Activated CD4-positive, alpha-beta memory T cell treated with anti-CD3 and anti-CD28 coated beads for 36 hours (primary cell): ENCODE data around the gene KCND3. TPM values are rescaled to one million over a fixed set of nuclear protein-coding genes. Genes with fewer than 3 reads are reported as not detected.

Source experiments
- CTCF ChIA-PET: fragments of 350-600 bp; sonication (Branson Sonifier 250); formaldehyde crosslinking; loops from one replicate; lab custom pipeline; 2021; ENCODE audit warnings: antibody characterized with exemption, inconsistent platforms; lab: Charles Lee
- POLR2A ChIA-PET: fragments of 350-600 bp; sonication (Branson Sonifier 250); formaldehyde crosslinking; loops from one replicate; lab custom pipeline; 2021; ENCODE audit warnings: antibody characterized with exemption; lab: Charles Lee
- DNase-seq: peaks from one replicate; pipeline ENCODE4 v3.0.0-alpha.2; 2020
- H3K27ac Mint-ChIP-seq: one replicate; pipeline ENCODE4 v1.8.0; 2021; ENCODE audit warnings: mixed read lengths
- H3K27me3 Mint-ChIP-seq: one replicate; pipeline ENCODE4 v1.8.0; 2021; ENCODE audit warnings: mixed read lengths
- H3K36me3 Mint-ChIP-seq: one replicate; pipeline ENCODE4 v1.8.0; 2021; ENCODE audit warnings: mixed read lengths
- H3K4me1 Mint-ChIP-seq: one replicate; pipeline ENCODE4 v1.8.0; 2021; ENCODE audit warnings: low read depth, mixed read lengths
- H3K4me3 Mint-ChIP-seq: one replicate; pipeline ENCODE4 v1.8.0; 2021; ENCODE audit warnings: mild to moderate bottlenecking, mixed read lengths
- H3K9me3 Mint-ChIP-seq: one replicate; pipeline ENCODE4 v1.8.0; 2021; ENCODE audit warnings: mixed read lengths
- intact Hi-C: fragments of 100-400 bp; cut with micrococcal nuclease; formaldehyde crosslinking; loops from one replicate; pipeline ENCODE4 v1.15.1; 2023
- total RNA-seq, 2 experiments: library from RNA; stranded (reverse); gene quantifications; one replicate each; pipeline ENCODE4 v1.2.3, GENCODE V29; 2021

The KCND3 gene
- total RNA-seq, 2 experiments from 2014 or later, result not detected

DNA sequence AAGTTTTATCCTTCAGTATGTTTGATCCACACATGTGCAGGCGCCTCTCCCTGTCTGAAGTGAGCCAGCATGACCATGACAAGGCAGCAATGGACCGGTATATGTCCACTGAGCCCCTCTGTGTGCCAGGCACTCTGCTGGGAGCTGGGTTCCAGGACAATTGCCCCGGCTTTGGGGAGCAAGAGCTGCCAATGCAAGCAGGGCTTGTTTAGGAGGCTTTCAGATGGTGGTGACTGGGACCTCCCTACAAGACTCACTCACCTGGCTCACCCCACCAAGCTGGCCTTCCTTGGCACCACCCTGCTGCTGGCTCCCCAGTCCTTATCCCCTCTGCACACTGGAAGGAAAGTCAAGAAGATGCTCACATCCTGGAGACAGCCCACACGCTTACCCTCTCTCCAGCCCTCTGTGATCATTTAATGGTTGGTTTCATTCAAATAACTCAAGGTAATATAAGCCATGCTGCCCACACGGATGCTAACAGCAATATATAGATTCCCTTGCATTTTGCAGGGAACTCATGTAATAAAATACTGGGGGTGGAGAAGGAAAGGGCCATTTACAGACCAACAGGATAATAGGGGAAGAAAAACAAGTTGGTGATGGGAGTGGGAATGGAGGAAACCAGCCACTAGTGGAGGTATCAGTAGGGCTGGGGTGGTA lies 23.6 kb downstream of the KCND3 start:
- DNase-seq, result no peak
- H3K36me3 Mint-ChIP-seq, result no peaks in the 10 kb centered on the region
- ChIA-PET CTCF (interaction anchor here (1.1 kb wide), 1 partner anchor 61 kb away, joined by 4 read pairs; no protein-coding TSS in a partner anchor), POLR2A (no interaction called here)
- H3K4me1 Mint-ChIP-seq, result no peaks in the 10 kb centered on the region
- peaks cover 29% of the 10 kb centered on the region for H3K27me3 Mint-ChIP-seq
- no peak overlapping the region for H3K4me3 Mint-ChIP-seq
- no peak overlapping the region for H3K27ac Mint-ChIP-seq
- H3K9me3 Mint-ChIP-seq, result no peaks in the 10 kb centered on the region
- intact Hi-C loops, result no loop called here

DNA sequence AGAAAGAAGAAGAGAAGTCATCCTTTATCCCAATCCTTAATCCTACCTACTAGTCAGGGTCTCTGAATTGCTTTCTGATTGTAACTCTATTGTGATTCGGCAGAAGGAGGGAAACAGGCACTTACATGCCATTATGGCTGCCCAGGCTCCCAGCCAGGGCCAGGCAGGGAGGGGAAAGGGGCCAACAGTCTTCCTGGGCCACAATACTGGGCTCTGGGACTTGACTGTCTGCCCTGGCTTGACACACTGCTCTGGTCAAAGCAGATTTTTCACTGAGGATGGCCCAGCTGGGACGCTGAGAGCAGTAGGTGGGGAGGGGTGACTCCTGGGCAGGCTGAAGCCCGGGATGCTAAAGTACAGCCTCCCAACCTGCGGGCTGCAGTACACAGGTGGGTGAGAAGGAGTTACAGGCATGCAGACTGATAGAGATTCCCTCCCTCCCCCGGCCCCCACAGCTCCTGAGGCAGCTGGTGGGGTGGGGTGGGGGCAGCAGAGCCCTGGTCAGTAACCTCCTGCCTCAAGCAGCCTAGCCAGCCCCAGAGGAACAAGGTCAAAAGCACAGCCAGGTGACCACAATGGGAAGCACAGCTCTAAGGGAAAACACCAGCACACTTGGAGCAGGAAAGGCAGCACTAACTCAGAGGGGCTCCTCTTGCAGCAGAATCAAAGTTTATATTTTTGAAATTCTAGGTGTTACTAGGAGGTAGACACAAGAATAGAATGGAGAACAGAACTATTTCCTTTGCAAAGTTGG lies 25.3 kb downstream of the KCND3 start:
- no peak overlapping the region for H3K4me3 Mint-ChIP-seq
- DNase-seq, result no peak
- CTCF ChIA-PET, result no interaction called here
- POLR2A ChIA-PET, result no interaction called here
- no peaks in the 10 kb centered on the region for H3K36me3 Mint-ChIP-seq
- no peaks in the 10 kb centered on the region for H3K4me1 Mint-ChIP-seq
- H3K9me3 Mint-ChIP-seq, result no peaks in the 10 kb centered on the region
- intact Hi-C loops, result no loop called here
- H3K27me3 Mint-ChIP-seq, result peaks cover 23% of the 10 kb centered on the region
- no peak overlapping the region for H3K27ac Mint-ChIP-seq

DNA sequence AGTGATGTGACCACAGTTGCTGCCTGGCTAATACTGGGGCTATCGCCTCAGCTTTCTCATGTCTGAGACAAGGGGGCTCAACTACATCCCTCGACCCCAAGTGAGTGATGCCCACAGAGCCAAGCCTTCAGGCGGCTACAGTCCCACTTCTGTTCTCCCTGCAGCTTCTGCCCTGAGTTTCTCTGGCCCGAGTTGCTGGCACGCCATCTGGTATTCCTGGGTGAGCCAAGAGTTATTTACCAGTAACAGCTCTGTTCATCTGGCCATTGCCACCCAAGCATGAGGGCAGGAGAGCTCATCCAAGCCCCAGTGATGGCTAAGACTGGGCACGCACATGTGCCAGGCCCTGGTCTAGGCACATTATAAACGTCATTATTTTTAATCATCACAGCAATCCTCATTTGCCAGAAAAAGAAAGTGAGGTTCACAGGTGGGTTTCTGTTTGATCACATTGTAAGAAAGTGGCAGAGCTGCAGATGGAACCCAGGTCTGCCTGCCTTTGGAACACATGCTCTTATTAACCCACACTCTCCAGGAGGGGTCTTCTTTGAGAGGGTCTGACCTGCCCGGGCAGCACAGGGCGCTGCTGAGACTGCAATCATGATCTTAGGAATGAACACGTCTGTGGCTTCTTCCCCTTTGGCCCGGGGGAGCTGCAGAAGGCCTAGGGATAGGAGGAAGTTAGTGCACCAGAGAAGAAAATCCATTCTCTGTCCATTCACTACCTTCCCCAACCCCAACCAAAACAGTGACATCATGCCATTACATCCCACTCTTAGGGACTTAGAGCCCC lies 27.5 kb downstream of the KCND3 start:
- Mint-ChIP-seq H3K4me1 (no peaks in the 10 kb centered on the region), H3K27ac (no peak overlapping the region), H3K27me3 (peaks cover 16% of the 10 kb centered on the region), H3K4me3 (no peak overlapping the region), H3K36me3 (no peaks in the 10 kb centered on the region), H3K9me3 (no peaks in the 10 kb centered on the region)
- intact Hi-C loops, result no loop called here
- CTCF ChIA-PET, result no interaction called here
- no peak for DNase-seq
- POLR2A ChIA-PET, result no interaction called here

DNA sequence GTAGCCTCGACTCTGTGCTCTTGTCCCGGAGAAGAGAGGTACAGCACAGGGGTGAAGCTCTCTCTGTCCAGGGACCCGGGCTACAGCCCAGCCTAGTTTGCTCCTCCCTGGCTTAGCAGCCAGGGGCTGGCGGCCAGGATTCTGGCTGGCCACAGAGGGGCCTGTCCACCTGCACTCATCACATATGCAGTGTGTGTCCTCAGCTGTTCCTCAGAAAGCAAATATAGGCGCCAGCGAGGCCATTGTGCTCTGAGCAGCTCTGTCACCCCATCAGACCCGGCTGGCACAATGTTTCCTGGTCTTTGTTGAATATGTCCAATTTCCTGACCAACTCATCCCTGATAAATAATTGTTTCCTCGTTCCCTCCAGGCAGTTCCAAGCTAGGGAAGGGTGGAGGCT lies 28.5 kb downstream of the KCND3 start:
- no peak overlapping the region for H3K4me3 Mint-ChIP-seq
- H3K27me3 Mint-ChIP-seq, result peaks cover 18% of the 10 kb centered on the region
- no peak for DNase-seq
- POLR2A ChIA-PET, result no interaction called here
- no peaks in the 10 kb centered on the region for H3K4me1 Mint-ChIP-seq
- no peak overlapping the region for H3K27ac Mint-ChIP-seq
- H3K9me3 Mint-ChIP-seq, result no peaks in the 10 kb centered on the region
- H3K36me3 Mint-ChIP-seq, result no peaks in the 10 kb centered on the region
- CTCF ChIA-PET, result no interaction called here
- intact Hi-C loops, result no loop called here

DNA sequence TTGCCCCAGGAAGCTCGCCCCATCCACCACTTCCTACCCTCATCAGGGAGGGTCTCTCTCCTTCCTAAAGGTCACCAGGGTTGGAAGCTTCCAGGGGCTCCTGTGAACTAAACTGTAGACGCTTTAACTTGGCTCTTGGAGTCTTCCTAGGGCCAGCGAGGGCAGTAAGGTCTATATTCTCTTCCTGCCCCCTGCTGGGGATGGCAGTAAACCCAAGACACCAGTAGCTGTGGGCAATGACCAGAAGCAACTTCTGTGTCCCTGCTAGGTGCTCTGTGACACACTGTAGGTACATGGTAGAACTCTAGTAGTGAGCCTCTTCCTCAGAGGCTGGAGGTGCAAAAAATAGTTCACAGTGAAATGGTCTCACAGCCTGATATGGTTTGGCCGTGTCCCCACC lies 30.0 kb downstream of the KCND3 start:
- CTCF ChIA-PET, result no interaction called here
- H3K36me3 Mint-ChIP-seq, result no peaks in the 10 kb centered on the region
- intact Hi-C loops, result no loop called here
- H3K9me3 Mint-ChIP-seq, result no peaks in the 10 kb centered on the region
- H3K27ac Mint-ChIP-seq, result no peak overlapping the region
- peaks cover 18% of the 10 kb centered on the region for H3K27me3 Mint-ChIP-seq
- POLR2A ChIA-PET, result no interaction called here
- no peak overlapping the region for H3K4me3 Mint-ChIP-seq
- no peak for DNase-seq
- no peaks in the 10 kb centered on the region for H3K4me1 Mint-ChIP-seq

DNA sequence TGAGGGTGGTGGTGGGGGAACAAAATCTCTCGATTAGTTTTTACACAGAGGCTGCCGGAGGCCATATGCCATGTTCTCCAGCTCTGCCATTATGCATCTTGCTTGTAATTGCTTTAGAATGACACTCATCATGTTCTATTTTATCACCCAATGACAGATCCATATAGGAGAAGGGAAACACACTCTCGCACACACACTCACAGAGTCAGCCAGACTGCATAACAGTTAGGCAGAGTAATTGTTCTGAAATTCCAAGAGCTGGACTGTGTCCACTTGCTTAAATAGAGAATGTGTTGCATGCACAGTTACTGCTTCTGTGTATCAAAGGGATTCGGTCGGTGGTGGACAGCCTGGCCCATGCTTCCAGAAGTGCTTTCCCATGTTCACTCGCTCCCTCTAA lies 30.6 kb downstream of the KCND3 start:
- DNase-seq, result no peak
- Mint-ChIP-seq H3K4me3 (no peak overlapping the region), H3K4me1 (no peaks in the 10 kb centered on the region), H3K27ac (no peak overlapping the region), H3K27me3 (peaks cover 17% of the 10 kb centered on the region), H3K9me3 (no peaks in the 10 kb centered on the region), H3K36me3 (no peaks in the 10 kb centered on the region)
- ChIA-PET POLR2A (no interaction called here), CTCF (no interaction called here)
- intact Hi-C loops, result no loop called here

DNA sequence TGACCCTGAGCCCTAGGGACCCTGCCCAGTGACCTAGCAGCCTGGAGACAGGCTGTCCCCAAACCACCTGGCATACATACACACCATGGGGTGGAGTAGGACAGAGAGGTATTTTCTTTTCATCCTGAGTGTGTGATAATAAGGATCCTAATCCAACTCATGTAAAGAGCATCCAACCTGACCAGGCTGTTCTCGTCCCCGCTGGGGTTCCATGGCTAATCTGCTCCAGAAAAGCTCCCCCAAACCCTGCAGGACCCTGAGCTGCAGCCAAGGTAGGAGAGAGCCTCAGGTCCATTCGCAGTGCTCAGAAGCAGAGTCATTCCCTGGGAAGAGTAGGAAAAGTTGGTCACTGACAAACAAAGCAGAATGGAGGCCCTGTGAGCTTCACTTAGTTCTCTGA lies 31.4 kb downstream of the KCND3 start:
- H3K4me1 Mint-ChIP-seq, result no peaks in the 10 kb centered on the region
- H3K36me3 Mint-ChIP-seq, result no peaks in the 10 kb centered on the region
- intact Hi-C loops, result no loop called here
- H3K9me3 Mint-ChIP-seq, result no peaks in the 10 kb centered on the region
- DNase-seq, result no peak
- no peak overlapping the region for H3K27ac Mint-ChIP-seq
- POLR2A ChIA-PET, result no interaction called here
- no peak overlapping the region for H3K4me3 Mint-ChIP-seq
- CTCF ChIA-PET, result no interaction called here
- peaks cover 15% of the 10 kb centered on the region for H3K27me3 Mint-ChIP-seq

DNA sequence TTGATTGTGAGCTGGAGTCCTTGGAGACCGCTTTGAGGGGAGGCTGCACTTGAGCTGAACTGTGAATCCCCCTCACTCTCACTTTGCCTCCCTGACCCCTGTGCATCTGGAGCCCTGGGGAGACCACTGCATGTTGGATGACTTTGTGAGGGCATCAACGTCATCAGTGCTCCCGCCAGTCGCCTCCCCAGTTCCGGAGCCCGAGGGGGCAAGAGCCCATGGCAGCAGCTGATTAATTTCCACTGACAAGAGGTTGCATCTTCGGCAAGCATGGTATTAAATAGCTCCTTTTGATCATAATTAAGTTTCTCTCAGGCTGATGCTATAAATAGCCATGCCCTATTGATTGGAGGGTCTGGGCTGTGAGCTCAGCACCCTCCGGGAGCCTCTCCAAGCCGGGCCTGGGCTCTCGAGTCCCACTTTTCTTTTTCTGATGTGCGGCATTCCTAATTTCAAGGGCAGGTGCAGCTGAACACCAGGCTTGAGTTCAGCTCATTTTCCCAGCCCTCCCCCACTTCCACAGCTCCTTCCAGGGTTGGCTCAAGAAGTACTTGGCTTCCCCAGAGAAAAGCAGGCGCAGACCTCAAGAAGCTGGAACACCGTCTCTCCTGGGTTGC lies 33.2 kb downstream of the KCND3 start:
- intact Hi-C loops, result no loop called here
- H3K36me3 Mint-ChIP-seq, result no peaks in the 10 kb centered on the region
- H3K4me3 Mint-ChIP-seq, result no peak overlapping the region
- peaks cover 20% of the 10 kb centered on the region for H3K27me3 Mint-ChIP-seq
- no peaks in the 10 kb centered on the region for H3K9me3 Mint-ChIP-seq
- no peaks in the 10 kb centered on the region for H3K4me1 Mint-ChIP-seq
- POLR2A ChIA-PET, result no interaction called here
- H3K27ac Mint-ChIP-seq, result no peak overlapping the region
- CTCF ChIA-PET, result no interaction called here
- DNase-seq, result no peak

DNA sequence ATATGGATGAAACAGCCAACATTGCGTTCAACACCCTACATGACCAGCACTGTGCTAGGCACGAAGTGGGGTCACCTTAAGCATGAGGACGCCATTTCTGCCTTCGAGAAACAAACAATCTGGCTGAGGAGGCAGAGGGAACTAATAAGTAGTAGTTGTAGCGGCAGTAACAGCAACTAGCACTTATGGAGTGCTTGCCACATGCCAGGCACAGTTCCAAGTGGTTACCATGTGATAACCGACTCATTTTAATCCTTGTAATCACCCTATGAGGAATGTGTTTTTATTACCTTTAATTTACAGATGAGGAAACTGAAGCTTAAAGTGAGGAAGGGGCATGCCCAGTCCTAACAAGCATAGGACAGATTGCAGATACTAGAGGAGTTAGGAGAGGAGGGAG lies 33.7 kb downstream of the KCND3 start:
- intact Hi-C loops, result no loop called here
- H3K36me3 Mint-ChIP-seq, result no peaks in the 10 kb centered on the region

DNA sequence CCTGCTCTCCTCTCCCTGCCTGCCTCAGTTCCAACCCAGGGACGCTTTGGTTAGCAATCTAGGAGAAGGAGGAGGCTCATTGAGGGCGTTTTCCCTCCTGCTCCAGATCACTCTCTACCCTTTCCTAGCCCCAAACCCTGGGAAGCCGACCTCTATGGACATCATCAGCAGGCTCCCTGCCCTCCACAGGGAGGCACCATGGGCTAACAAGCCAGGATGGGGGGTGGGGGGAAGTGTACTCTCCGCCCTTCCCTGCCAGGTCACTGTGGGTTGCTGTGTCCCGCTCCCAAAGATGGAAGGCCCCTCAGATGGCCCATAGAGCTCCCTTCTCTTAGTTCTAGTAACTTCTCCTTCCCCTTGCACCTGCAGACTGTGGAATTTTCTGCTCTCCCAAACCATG lies 35.7 kb downstream of the KCND3 start:
- intact Hi-C loops, result no loop called here
- CTCF ChIA-PET, result no interaction called here
- DNase-seq, result no peak
- H3K4me3 Mint-ChIP-seq, result no peak overlapping the region
- POLR2A ChIA-PET, result no interaction called here
- H3K36me3 Mint-ChIP-seq, result no peaks in the 10 kb centered on the region
- H3K27me3 Mint-ChIP-seq, result peaks cover 20% of the 10 kb centered on the region
- no peak overlapping the region for H3K27ac Mint-ChIP-seq
- H3K9me3 Mint-ChIP-seq, result no peaks in the 10 kb centered on the region
- no peaks in the 10 kb centered on the region for H3K4me1 Mint-ChIP-seq

More for the DNA sequence above, 33.7 kb downstream of the KCND3 start:
- Mint-ChIP-seq H3K4me3 (no peak overlapping the region), H3K9me3 (no peaks in the 10 kb centered on the region), H3K27me3 (peaks cover 19% of the 10 kb centered on the region), H3K4me1 (no peaks in the 10 kb centered on the region), H3K27ac (no peak overlapping the region)
- POLR2A ChIA-PET, result no interaction called here
- CTCF ChIA-PET, result no interaction called here
- DNase-seq, result no peak

DNA sequence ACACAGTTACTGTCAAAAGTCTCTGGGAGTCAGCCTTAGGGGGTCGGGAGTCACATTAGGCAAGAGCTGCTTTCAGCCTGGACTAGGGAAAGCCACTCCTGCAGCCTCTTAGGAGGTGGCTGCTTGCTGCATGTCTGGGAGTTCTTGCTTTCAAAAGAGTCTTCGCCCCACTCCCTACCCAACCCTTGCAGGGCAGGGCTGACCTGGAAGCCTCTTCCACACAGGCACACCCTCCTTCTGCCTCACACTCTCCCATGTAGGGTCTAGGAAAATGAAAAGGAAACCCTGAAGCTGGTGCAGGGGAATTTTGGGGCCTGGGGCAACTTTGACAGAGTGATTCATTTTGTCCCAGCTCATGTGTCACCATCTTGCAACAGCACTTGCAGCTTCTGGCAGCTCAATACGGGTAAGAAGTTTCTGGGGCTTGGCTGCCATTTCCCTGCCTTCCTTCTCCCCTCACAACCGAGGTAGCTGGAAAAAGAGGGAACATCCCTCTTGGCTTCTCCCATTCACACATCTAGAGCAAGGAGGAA lies 37.3 kb downstream of the KCND3 start:
- intact Hi-C loops, result no loop called here
- Mint-ChIP-seq H3K36me3 (no peaks in the 10 kb centered on the region), H3K9me3 (no peaks in the 10 kb centered on the region), H3K4me3 (no peak overlapping the region), H3K27me3 (peaks cover 20% of the 10 kb centered on the region), H3K4me1 (no peaks in the 10 kb centered on the region), H3K27ac (no peak overlapping the region)
- POLR2A ChIA-PET, result interaction anchor here (0.6 kb wide), 1 partner anchor 10 kb away, joined by 3 read pairs; no protein-coding TSS in a partner anchor
- no peak for DNase-seq
- CTCF ChIA-PET, result no interaction called here
